Neural progenitor cell (in vitro differentiated cells): ENCODE measurements around the gene PPP2R1A. TPM values are rescaled to one million over a fixed set of nuclear protein-coding genes. Genes with fewer than 3 reads are reported as not detected.

Experiments
- DNase-seq: peaks from one replicate; pipeline ENCODE4 v3.0.0-alpha.2; 2016; ENCODE audit warnings: low spot score
- H2AFZ ChIP-seq: fragments of 200-600 bp; sonication (generic); replicated peaks from 2 replicates; pipeline ENCODE4 v1.6.1; 2016; ENCODE audit warnings: antibody characterized with exemption
- H3F3A ChIP-seq: fragments of 200-600 bp; sonication (generic); 2 replicates; pipeline ENCODE4 v1.6.1; 2016; ENCODE audit warnings: antibody characterized with exemption, low read depth
- H3K27ac ChIP-seq: fragments of 200-600 bp; sonication (generic); 2 replicates; pipeline ENCODE4 v1.5.1; 2016; ENCODE audit warnings: mild to moderate bottlenecking
- H3K27me3 ChIP-seq: fragments of 200-600 bp; sonication (generic); 2 replicates; pipeline ENCODE4 v1.6.1; 2016; ENCODE audit warnings: mild to moderate bottlenecking, moderate library complexity
- H3K36me3 ChIP-seq: fragments of 200-600 bp; sonication (generic); 2 replicates; pipeline ENCODE4 v1.5.1; 2016
- H3K4me1 ChIP-seq: fragments of 200-600 bp; sonication (generic); 2 replicates; pipeline ENCODE4 v1.6.1; 2016; ENCODE audit warnings: mixed run types
- H3K4me2 ChIP-seq: fragments of 200-600 bp; sonication (generic); 2 replicates; pipeline ENCODE4 v1.6.1; 2016
- H3K4me3 ChIP-seq: fragments of 200-600 bp; sonication (generic); 2 replicates; pipeline ENCODE4 v1.5.1; 2016
- H3K79me2 ChIP-seq: fragments of 200-600 bp; sonication (generic); 2 replicates; pipeline ENCODE4 v1.6.1; 2016; ENCODE audit warnings: low read depth
- H3K9ac ChIP-seq: fragments of 200-600 bp; sonication (generic); 2 replicates; pipeline ENCODE4 v1.6.1; 2016
- H3K9me3 ChIP-seq: fragments of 200-600 bp; sonication (generic); 2 replicates; pipeline ENCODE4 v1.5.1; 2016; ENCODE audit warnings: low read depth
- H4K20me1 ChIP-seq: fragments of 200-600 bp; sonication (generic); 2 replicates; pipeline ENCODE4 v1.6.1; 2016; ENCODE audit warnings: low read depth
- H3K27ac Mint-ChIP-seq: 3 replicates; pipeline ENCODE4 v1.8.0; 2021; ENCODE audit warnings: mixed read lengths
- H3K27me3 Mint-ChIP-seq: 2 replicates; pipeline ENCODE4 v1.8.0; 2022; ENCODE audit warnings: low read depth, mild to moderate bottlenecking, inconsistent platforms, moderate library complexity, mixed read lengths; ENCODE audit not compliant: insufficient read depth
- H3K36me3 Mint-ChIP-seq: 3 replicates; pipeline ENCODE4 v1.8.0; 2021; ENCODE audit warnings: mixed read lengths
- H3K4me1 Mint-ChIP-seq: 3 replicates; pipeline ENCODE4 v1.8.0; 2021; ENCODE audit warnings: mixed read lengths
- H3K4me3 Mint-ChIP-seq: 3 replicates; pipeline ENCODE4 v1.8.0; 2021; ENCODE audit warnings: mild to moderate bottlenecking, moderate library complexity, mixed read lengths
- H3K9me3 Mint-ChIP-seq: 3 replicates; pipeline ENCODE4 v1.8.0; 2020; ENCODE audit warnings: mixed read lengths
- EZH2 ChIP-seq: fragments of 200-600 bp; sonication (generic); IDR thresholded peaks from 2 replicates; pipeline ENCODE4 v1.6.1; 2017; ENCODE audit warnings: antibody characterized with exemption, mild to moderate bottlenecking, moderate library complexity
- EZH2phosphoT487 ChIP-seq: fragments of 200-600 bp; sonication (generic); IDR thresholded peaks from 2 replicates; pipeline ENCODE4 v1.6.1; 2017; ENCODE audit warnings: antibody characterized with exemption
- total RNA-seq: library from RNA; depleted of rRNA; stranded (reverse); fragments of >200 nt; gene quantifications from 2 replicates; pipeline ENCODE4 v1.2.3, GENCODE V29; 2015; ENCODE audit warnings: low replicate concordance
- TF ChIP-seq, protein P1 (sequence below): fragments of 200-600 bp; sonication (generic); IDR thresholded peaks from 2 replicates; pipeline ENCODE4 v1.5.1; 2017; ENCODE audit warnings: antibody characterized with exemption, mild to moderate bottlenecking

Gene PPP2R1A
- total RNA-seq, 1 donor from 2014 or later = 218 TPM

DNA sequence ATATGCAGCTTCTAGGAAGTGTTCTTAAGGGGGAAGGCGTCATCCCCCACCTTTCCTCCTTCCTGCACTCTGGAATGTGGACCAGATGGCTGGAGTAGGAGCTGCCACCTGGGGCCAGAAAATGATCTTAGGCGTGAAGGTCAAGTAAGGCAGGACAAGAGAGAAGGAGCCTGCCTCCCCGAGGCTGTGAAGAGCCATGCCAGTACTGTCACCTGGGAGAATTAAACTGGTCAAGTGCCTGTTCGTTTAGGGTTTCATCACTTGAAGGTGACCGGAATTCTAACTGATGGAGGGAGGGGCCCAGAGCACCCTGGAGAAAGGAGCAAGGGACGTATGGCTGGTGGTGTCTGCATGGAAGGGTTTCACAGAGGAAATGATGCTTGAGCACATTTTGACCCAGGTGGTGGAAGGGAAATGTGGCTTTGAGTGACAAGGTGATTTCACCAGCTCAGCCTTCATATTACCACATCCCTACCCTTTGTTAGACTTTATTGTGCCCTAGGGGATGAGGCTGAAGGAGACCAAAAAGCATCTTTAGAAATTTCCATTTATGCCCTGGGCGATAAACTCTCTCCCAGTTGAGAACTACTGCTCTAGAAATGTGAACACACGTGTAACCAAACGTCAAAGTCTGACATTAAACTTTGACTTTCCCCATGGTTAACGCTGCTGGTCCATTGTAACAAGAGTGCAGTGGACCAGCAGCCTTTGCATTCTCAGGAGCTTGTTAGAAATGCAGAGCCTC lies 37.5 kb downstream of the PPP2R1A start:
- Histone ChIP-seq H3K4me1 (no peaks in the 10 kb centered on the region), H3K9ac (no peak overlapping the region), H3K9me3 (no peaks in the 10 kb centered on the region), H3K27ac (no peak overlapping the region), H3K4me3 (no peak overlapping the region), H3K27me3 (no peaks in the 10 kb centered on the region), H4K20me1 (no peaks in the 10 kb centered on the region), H3K4me2 (no peak overlapping the region), H3F3A (no peaks in the 10 kb centered on the region), H3K79me2 (no peaks in the 10 kb centered on the region), H2AFZ (no peak overlapping the region), H3K36me3 (no peaks in the 10 kb centered on the region)
- Mint-ChIP-seq H3K9me3 (no peaks in the 10 kb centered on the region), H3K4me1 (no peaks in the 10 kb centered on the region), H3K27ac (no peak overlapping the region), H3K27me3 (peaks cover 7% of the 10 kb centered on the region), H3K36me3 (peaks cover 70% of the 10 kb centered on the region), H3K4me3 (no peak overlapping the region)
- TF ChIP-seq, protein P1, sequence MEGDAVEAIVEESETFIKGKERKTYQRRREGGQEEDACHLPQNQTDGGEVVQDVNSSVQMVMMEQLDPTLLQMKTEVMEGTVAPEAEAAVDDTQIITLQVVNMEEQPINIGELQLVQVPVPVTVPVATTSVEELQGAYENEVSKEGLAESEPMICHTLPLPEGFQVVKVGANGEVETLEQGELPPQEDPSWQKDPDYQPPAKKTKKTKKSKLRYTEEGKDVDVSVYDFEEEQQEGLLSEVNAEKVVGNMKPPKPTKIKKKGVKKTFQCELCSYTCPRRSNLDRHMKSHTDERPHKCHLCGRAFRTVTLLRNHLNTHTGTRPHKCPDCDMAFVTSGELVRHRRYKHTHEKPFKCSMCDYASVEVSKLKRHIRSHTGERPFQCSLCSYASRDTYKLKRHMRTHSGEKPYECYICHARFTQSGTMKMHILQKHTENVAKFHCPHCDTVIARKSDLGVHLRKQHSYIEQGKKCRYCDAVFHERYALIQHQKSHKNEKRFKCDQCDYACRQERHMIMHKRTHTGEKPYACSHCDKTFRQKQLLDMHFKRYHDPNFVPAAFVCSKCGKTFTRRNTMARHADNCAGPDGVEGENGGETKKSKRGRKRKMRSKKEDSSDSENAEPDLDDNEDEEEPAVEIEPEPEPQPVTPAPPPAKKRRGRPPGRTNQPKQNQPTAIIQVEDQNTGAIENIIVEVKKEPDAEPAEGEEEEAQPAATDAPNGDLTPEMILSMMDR = no peak
- no peak for TF ChIP-seq EZH2
- no peak for TF ChIP-seq EZH2phosphoT487
- DNase-seq = no peak

DNA sequence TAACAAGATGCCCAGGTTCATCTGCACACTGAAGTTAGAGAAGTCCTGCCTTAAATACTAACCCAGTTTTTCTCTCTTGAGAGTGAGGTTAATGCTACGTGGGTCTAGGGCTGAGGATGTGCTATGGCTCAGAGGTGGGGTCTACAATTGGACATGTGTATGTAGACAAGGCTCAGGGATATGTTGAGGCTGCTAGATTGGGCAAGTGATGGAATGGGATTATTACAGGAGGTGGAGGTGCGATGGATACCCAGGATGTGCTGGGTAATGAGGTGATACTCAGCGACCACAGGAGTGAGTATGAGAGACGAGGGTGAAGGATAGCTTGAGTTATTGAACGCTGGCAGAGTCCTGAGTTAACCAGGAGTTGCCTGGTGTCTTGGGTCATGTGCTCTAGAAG lies 38.1 kb downstream of the PPP2R1A start:
- no peaks in the 10 kb centered on the region for H4K20me1 ChIP-seq
- no peaks in the 10 kb centered on the region for H3F3A ChIP-seq
- Mint-ChIP-seq H3K9me3 (no peaks in the 10 kb centered on the region), H3K4me1 (no peaks in the 10 kb centered on the region), H3K27me3 (peaks cover 7% of the 10 kb centered on the region), H3K36me3 (peaks cover 65% of the 10 kb centered on the region), H3K27ac (no peak overlapping the region), H3K4me3 (no peak overlapping the region)
- H3K27me3 ChIP-seq = no peaks in the 10 kb centered on the region
- no peak for DNase-seq
- H3K4me2 ChIP-seq = no peak overlapping the region
- no peak overlapping the region for H3K4me3 ChIP-seq
- H3K27ac ChIP-seq = no peak overlapping the region
- no peaks in the 10 kb centered on the region for H3K9me3 ChIP-seq
- H3K9ac ChIP-seq = no peak overlapping the region
- TF ChIP-seq, protein P1 = no peak
- TF ChIP-seq EZH2phosphoT487 = no peak
- no peak for TF ChIP-seq EZH2
- H3K79me2 ChIP-seq = no peaks in the 10 kb centered on the region
- no peak overlapping the region for H2AFZ ChIP-seq
- no peaks in the 10 kb centered on the region for H3K36me3 ChIP-seq
- no peaks in the 10 kb centered on the region for H3K4me1 ChIP-seq

DNA sequence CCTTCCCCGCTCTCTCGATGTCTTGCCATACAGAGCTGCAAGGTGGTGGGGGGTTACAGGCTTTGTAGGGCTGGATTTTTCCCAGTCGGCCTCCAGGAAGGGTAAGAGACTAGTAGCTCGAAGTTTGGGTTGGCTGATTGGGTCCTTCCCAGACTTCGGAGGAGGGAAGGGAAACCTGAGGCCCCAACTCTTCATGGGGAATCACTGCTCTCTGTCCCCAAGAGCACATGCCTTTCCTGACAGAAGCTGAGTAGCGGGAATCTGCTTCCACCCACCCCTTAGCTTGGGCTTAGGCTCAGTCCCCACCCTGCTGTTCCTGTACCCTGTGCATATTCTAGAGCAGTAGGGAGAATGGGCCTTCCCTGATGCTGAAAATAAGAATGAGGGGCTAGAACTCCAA lies 39.7 kb downstream of the PPP2R1A start:
- no peaks in the 10 kb centered on the region for H3K4me1 Mint-ChIP-seq
- Histone ChIP-seq H3K27me3 (no peaks in the 10 kb centered on the region), H3K9me3 (no peaks in the 10 kb centered on the region), H3F3A (no peaks in the 10 kb centered on the region), H3K4me3 (no peak overlapping the region), H3K4me2 (no peak overlapping the region), H3K79me2 (no peaks in the 10 kb centered on the region), H3K4me1 (no peaks in the 10 kb centered on the region), H3K27ac (no peak overlapping the region), H4K20me1 (no peaks in the 10 kb centered on the region), H3K36me3 (no peaks in the 10 kb centered on the region), H2AFZ (no peak overlapping the region), H3K9ac (no peak overlapping the region)
- H3K36me3 Mint-ChIP-seq = peaks cover 49% of the 10 kb centered on the region
- H3K4me3 Mint-ChIP-seq = no peak overlapping the region
- no peak for DNase-seq
- no peak for TF ChIP-seq EZH2
- TF ChIP-seq, protein P1 = no peak
- TF ChIP-seq EZH2phosphoT487 = no peak
- no peaks in the 10 kb centered on the region for H3K9me3 Mint-ChIP-seq
- no peak overlapping the region for H3K27ac Mint-ChIP-seq
- H3K27me3 Mint-ChIP-seq = peaks cover 5% of the 10 kb centered on the region
